ENCODE data around the gene MREG. TPM values are rescaled to one million over a fixed set of nuclear protein-coding genes. Genes with fewer than 3 reads are reported as not detected.

Gene MREG, protein sequence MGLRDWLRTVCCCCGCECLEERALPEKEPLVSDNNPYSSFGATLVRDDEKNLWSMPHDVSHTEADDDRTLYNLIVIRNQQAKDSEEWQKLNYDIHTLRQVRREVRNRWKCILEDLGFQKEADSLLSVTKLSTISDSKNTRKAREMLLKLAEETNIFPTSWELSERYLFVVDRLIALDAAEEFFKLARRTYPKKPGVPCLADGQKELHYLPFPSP
- 9.1 and 10.4 TPM in 2 replicates for total RNA-seq
- long read RNA-seq, result 0 reads

DNA sequence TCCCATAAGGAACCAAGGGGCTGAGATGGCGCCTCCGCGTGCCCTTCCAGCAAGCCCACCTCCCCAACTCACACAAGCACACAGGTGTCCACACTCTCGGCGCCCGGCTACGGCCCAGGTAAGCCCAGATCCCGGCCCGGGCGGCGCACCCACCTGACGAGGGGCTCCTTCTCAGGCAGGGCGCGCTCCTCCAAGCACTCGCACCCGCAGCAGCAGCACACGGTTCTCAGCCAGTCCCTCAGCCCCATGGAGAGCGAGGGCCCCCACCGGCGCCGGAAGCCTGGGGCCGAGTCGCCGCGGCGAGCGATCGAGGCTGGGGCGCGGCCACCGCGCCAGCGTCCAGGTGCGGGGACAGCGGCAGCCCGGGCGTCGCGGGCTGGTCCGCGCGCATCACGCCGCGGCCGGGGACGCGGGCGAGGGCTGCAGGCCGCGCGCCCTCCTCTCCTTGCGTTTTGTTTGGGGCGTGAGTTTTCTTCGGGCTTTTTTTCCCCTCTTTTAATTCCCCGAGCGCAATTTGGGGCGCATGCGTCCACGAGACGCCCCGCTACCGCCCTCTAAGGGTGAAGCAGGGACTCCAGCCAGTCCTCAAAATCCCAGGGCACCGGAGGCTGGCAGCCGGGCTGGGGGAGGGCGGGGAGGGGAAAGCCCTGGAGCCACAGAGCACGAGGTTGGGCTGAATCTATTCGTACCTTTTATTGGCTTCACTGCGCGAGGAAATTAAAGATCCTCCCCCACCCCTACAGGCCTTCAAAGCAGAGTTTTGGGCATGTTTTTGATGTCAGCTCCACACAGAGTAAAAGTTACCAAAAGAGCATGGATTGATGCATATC lies at the start of gene MREG:
MREG (minus strand) TSS at position 472 of the 830 bp plus-strand sequence; CDS start at position 248, 224 bp downstream.
- no peaks in the 10 kb centered on the region for H3K27me3 Mint-ChIP-seq (ENCODE audit: low read depth)
- peak; percentile 85 for DNase-seq (ENCODE audit: low read depth, low spot score)
- TF ChIP-seq, protein P1, sequence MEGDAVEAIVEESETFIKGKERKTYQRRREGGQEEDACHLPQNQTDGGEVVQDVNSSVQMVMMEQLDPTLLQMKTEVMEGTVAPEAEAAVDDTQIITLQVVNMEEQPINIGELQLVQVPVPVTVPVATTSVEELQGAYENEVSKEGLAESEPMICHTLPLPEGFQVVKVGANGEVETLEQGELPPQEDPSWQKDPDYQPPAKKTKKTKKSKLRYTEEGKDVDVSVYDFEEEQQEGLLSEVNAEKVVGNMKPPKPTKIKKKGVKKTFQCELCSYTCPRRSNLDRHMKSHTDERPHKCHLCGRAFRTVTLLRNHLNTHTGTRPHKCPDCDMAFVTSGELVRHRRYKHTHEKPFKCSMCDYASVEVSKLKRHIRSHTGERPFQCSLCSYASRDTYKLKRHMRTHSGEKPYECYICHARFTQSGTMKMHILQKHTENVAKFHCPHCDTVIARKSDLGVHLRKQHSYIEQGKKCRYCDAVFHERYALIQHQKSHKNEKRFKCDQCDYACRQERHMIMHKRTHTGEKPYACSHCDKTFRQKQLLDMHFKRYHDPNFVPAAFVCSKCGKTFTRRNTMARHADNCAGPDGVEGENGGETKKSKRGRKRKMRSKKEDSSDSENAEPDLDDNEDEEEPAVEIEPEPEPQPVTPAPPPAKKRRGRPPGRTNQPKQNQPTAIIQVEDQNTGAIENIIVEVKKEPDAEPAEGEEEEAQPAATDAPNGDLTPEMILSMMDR (conservative IDR thresholded peaks at IDR 0.05), result peak; percentile 74

DNA sequence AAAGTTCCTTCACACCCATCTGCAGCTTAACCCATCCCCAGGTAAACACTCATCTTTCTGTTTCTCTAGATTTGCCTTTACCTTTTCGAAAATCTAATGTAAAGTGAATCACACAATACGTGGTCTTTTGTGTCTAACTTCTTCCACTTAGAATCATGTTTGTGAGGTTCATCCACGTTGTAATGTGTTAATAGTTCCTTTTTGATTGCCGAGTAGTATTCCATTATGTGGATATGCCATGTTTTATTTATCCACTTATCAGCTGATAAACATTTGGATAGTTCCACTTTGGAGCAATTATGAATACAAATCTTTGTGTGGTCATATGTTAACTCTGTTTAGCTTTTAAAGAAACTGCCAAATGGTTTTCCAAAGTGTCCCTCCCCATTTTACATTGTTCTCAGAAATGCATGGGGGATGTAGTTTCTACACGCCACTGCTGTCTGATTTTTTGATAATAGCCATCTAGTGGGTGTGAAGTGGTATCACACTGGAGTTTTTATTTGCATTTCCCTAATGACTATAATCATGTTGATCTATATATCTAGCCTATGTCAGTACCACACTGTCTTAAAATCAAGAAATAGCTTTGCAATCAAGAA lies 46.0 kb upstream of the MREG start:
- Mint-ChIP-seq H3K27me3 (ENCODE audit: low read depth) (no peaks in the 10 kb centered on the region), H3K36me3 (ENCODE audit: low read depth) (peaks cover 15% of the 10 kb centered on the region), H3K27ac (ENCODE audit: unreplicated experiment) (no peak overlapping the region), H3K4me1 (no peaks in the 10 kb centered on the region), H3K4me3 (no peak overlapping the region), H3K9me3 (no peaks in the 10 kb centered on the region)
- no peak for DNase-seq (ENCODE audit: low read depth, low spot score)
- TF ChIP-seq, protein P1 (conservative IDR thresholded peaks at IDR 0.05), result peak; percentile 42

More for the DNA sequence above, at the start of gene MREG:
- peak within 1 kb of the TSS; percentile 28 for H3K27ac Mint-ChIP-seq (ENCODE audit: unreplicated experiment)
- H3K4me3 Mint-ChIP-seq, result peak within 1 kb of the TSS; percentile 87
- no peaks in the 10 kb centered on the region for H3K36me3 Mint-ChIP-seq (ENCODE audit: low read depth)
- no peaks in the 10 kb centered on the region for H3K9me3 Mint-ChIP-seq
- H3K4me1 Mint-ChIP-seq, result peaks cover 23% of the 10 kb centered on the region

DNA sequence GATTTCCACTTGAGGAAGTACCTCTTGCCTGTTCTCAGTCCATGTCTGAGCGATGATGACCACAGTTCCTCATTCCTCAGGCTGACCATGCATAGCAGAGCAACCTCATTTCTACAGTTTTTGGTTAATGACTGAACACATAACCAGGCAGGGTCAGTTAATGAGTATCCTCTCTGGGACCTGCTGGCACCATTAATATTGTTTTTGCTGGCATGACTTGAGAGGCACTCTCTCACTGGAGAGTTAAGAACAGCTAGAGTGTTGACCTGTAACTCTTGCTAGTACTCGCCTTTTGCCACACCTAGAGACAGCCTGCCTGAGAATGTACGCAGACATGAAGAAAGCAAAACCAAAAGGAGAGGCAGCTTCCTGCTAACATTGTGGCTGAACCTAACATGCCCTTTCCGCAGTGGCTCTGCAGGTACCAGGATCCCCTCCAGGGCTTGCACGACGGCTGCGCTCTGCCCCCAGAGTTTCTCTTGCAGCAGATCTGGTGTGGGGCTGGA lies 44.4 kb upstream of the MREG start:
- no peaks in the 10 kb centered on the region for H3K27me3 Mint-ChIP-seq (ENCODE audit: low read depth)
- TF ChIP-seq, protein P1 (conservative IDR thresholded peaks at IDR 0.05), result no peak
- no peak overlapping the region for H3K4me3 Mint-ChIP-seq
- no peaks in the 10 kb centered on the region for H3K9me3 Mint-ChIP-seq
- H3K36me3 Mint-ChIP-seq (ENCODE audit: low read depth), result peaks cover 15% of the 10 kb centered on the region
- DNase-seq (ENCODE audit: low read depth, low spot score), result no peak
- H3K27ac Mint-ChIP-seq (ENCODE audit: unreplicated experiment), result no peak overlapping the region
- H3K4me1 Mint-ChIP-seq, result no peaks in the 10 kb centered on the region

DNA sequence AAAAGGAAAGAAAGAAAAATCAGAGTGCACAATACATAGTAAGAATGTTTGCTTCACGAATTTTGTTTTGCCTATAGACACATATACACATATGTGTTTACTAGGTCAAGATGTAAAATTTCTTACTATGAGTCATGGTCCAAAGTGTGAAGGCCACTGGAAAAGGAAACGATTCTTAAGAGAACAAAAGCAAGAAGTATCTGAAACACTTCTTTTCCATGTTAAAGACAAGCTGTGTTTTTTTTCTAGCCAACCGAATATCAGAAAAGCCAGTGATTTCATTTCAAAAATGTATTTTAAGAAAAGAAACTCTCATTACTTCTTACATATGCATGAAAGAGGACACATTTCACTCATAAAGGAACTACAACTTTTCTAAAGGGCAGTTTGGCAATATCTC lies 43.4 kb upstream of the MREG start:
- H3K27ac Mint-ChIP-seq (ENCODE audit: unreplicated experiment), result no peak overlapping the region

DNA sequence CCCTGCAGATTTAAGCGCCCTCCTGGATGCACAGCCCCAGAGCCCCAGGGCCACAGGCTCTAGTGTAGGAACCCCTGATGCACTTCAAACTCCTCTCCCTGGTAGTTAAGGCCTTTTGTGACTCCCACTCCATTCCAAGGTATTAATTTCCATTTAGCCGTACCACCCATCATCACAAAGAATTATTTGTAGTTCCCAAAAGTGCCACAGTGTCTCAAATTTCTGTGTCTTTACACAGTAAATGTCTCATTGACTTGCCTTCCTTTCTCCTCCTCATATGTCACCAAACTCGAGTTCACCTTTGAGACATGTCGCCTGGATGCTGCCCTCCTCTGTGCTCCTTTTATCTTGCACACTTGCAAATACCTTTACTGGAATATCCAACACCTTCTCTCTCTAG lies 42.3 kb upstream of the MREG start:
- H3K9me3 Mint-ChIP-seq, result no peaks in the 10 kb centered on the region
- H3K27ac Mint-ChIP-seq (ENCODE audit: unreplicated experiment), result peak overlapping the region; percentile 72
- no peaks in the 10 kb centered on the region for H3K4me1 Mint-ChIP-seq
- TF ChIP-seq, protein P1 (conservative IDR thresholded peaks at IDR 0.05), result no peak
- no peak for DNase-seq (ENCODE audit: low read depth, low spot score)
- H3K4me3 Mint-ChIP-seq, result no peak overlapping the region
- H3K27me3 Mint-ChIP-seq (ENCODE audit: low read depth), result no peaks in the 10 kb centered on the region
- H3K36me3 Mint-ChIP-seq (ENCODE audit: low read depth), result peaks cover 17% of the 10 kb centered on the region

More for the DNA sequence above, 43.4 kb upstream of the MREG start:
- Mint-ChIP-seq H3K27me3 (ENCODE audit: low read depth) (no peaks in the 10 kb centered on the region), H3K4me3 (no peak overlapping the region), H3K36me3 (ENCODE audit: low read depth) (peaks cover 15% of the 10 kb centered on the region), H3K9me3 (no peaks in the 10 kb centered on the region), H3K4me1 (no peaks in the 10 kb centered on the region)
- TF ChIP-seq, protein P1 (conservative IDR thresholded peaks at IDR 0.05), result no peak
- no peak for DNase-seq (ENCODE audit: low read depth, low spot score)

All from neural crest cell (in vitro differentiated cells).